ENCODE measurements around the gene ADA.

DNA sequence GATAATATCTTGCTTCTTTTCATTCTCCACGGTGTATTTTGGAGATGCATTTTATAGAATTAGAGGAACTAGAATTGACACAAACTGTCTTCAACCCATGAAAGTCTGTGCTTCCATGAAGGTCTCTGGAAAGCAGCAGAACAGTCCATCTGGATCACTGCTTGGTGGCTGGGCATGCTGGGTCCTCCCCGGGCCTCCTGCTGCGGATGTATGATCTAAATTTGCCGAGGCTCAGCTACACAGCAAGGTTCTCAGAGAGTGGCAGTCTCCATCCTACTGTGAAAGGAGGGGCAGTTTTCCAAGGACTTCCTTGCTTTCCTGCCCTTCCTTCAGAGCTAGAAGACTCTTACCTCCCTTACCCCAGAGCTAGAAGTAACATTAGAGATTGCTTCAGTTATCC, 54.0 kb downstream of the ADA start:
- TF ChIP-seq, protein P1, sequence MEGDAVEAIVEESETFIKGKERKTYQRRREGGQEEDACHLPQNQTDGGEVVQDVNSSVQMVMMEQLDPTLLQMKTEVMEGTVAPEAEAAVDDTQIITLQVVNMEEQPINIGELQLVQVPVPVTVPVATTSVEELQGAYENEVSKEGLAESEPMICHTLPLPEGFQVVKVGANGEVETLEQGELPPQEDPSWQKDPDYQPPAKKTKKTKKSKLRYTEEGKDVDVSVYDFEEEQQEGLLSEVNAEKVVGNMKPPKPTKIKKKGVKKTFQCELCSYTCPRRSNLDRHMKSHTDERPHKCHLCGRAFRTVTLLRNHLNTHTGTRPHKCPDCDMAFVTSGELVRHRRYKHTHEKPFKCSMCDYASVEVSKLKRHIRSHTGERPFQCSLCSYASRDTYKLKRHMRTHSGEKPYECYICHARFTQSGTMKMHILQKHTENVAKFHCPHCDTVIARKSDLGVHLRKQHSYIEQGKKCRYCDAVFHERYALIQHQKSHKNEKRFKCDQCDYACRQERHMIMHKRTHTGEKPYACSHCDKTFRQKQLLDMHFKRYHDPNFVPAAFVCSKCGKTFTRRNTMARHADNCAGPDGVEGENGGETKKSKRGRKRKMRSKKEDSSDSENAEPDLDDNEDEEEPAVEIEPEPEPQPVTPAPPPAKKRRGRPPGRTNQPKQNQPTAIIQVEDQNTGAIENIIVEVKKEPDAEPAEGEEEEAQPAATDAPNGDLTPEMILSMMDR (IDR thresholded peaks at IDR 0.05) = no peak
- TF ChIP-seq POLR2A (IDR thresholded peaks at IDR 0.05) (no peak), POLR2AphosphoS5 (IDR thresholded peaks at IDR 0.05) (no peak)
